Hippocampal formation (tissue), 2 donors: ENCODE results near the gene VWA5B1.
"Not testable (repeated sequence)": the region's sequence is repeated elsewhere in the genome, so short reads cannot be mapped to it uniquely, and the experiment has no call there.

ENCODE experiments used
- DNase-seq, 2 donors: peaks; one replicate each; lab custom pipeline; 2025; lab: John Stamatoyannopoulos, UW

The VWA5B1 gene

DNA sequence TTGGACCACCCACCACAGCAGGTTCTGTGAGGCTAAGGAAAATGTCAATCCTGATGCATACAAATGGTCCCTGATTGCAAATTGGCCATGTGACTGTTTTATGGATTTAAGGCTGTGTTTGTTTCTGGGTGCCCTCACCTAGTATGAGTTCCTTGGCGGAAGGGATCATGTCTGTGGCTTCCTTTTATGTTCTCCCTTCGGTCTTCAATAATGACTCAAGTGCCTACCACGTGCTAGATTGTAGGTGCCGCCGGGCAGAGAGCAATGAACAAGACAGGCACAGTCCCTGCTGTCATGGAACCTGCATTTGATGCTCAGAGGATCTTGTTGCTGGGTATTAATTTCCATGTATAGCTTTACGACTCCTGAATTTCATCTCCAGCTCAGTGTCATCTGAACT lies 9.8 kb upstream of the VWA5B1 start:
- DNase-seq = no peak

DNA sequence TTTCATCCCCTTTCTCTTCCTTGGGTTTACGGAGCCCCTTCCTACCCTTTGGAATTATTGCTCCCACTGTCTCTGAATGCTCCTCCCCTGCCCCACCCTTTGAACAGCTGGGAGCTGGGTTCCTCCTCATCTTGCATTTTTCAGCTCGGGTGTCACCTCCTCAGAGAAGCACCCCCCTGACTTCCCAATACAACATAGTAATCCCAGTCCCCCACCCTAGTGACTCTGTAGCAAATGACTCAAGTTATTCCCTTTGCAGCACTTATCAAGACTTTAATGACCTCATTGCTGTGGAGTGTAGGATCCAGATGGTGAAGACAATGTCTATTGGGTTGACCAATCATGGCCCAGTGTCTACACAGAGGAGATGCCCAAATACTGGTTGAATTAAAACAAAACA lies 8.9 kb upstream of the VWA5B1 start:
- no peak for DNase-seq

- DNase-seq = no peak
These were observed 8.1 kb upstream of the VWA5B1 start for GRCh38 chr1:20282533-20282932.

DNA sequence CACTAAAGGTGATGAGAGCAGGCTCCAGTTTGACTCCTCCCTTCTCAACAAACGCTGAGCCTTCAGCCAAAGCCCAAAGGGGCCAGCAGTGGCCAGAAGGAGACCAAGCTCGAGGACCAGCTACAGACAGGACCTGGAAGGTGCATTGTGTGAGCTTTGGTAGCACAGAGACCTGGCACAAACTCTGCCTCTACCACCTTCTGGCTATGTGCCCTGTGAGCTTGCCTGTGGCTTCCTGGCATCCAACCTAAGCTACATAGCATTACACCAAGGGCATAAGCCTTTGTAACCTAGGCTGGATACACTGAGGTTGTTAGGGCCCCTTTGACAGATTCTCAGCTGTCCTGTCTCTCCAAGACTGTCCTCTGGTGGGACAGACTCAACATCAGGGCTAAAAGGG lies 6.6 kb upstream of the VWA5B1 start:
- DNase-seq = no peak

GRCh38 chr1:20284625-20285024 lies 6.0 kb upstream of the VWA5B1 start:
- DNase-seq = no peak

DNA sequence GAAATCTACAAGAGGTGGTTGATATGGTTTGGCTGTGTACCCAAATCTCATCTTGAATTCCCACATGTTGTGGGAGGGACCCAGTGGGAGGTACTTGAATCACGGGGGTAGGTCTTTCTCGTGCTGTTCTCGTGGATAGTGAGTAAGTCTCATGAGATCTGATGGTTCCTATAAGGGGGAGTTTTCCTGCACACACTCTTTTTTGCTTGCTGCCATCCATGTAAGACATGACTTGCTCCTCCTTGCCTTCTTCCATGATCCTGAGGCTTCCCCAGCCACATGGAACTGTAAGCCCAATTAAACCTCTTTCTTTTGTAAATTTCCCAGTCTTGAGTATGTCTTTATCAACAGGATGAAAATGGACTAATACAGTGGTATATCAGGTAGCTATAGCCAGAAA lies 5.2 kb upstream of the VWA5B1 start:
- DNase-seq = no peak

DNA sequence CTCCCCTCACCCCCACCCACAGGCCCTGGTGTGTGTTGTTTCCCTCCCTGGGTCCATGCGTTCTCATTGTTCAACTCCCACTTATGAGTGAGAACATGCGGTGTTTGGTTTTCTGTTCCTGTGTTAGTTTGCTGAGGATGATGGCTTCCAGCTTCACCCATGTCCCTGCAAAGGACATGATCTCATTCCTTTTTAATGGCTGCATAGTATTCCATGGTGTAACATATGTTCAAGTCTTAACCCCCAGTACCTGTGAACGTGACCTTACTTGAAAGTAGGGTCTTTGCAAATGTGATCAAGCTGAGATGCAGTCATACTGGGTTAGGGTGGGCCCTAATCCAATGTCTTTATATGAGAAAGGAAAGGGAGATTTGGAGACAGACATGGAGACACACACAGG lies 3.0 kb upstream of the VWA5B1 start:
- not testable (repeated sequence) for DNase-seq

GRCh38 chr1:20291645-20292084 lies 990 bp downstream of the VWA5B1 start:
- DNase-seq = no peak

DNA sequence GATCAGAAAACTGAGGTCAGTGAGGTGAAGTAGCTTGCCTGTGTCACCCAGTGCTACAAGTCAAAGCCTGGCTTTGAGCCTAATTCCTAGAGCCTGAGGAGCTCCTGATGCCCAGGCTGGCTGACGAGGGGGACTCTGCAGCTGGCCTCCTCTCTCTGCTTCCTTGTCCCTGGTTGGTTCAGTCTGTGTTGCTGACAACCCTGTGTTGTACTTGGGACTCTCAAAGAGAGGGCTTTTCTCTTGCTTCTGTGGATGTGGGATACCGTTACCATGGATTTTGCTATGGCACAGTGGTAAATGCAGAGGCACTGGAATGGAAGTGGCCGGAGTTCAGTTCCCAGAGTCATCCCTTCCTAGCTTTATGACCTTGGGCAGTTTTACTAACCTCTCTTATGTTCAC lies 8.0 kb downstream of the VWA5B1 start:
- no peak for DNase-seq

DNA sequence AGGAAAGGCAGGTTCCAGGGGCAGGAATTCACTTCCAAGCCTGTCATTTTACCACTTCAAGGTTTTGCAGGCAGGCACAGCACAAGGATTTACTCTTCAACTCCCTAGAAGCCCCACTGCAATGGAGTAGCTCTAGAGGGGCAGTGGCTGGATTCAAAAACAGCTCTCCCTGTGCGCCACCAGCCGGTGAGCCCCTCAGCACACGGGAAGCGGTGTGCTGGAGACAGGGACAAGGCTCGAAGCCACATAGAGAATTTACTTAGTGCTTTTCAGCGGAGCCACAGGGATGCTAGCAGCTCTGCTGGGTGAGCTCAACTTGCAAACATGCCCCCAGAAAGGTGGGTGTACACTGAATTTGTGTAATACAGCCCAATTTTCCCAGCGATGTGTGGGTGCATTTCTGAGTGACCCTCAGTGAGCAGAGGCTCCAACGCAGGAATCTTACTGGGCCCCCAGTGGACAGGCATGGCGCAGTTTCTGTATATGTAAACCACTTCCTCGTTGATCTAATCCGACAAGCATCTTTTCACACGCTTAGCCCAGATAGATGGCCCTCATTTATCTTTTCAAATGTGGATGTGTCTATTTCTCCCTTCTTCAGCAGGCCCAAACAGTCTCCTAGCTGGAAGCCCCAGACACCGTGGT lies 10.9 kb downstream of the VWA5B1 start:
- DNase-seq = no peak

- no peak for DNase-seq
These were observed 11.4 kb downstream of the VWA5B1 start for GRCh38 chr1:20302108-20302471.

DNA sequence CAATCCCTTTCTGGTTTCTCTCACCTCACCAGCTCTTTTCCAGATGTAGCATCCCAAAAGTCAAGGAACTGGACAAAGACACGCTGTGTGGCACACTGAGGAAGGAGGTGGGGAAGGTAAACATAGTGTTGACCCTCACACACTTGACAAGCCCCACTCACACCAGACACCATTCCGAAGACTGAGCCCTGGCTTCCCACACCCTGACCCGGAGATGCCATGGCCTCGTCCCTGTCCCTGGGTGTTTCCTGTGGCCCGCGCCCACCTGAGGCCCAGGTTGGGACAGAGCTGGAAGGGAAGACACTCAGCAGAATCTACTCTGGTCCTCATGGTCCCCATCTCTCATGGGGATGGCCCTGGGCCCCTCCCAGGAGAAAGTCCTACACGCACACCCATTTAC lies 16.4 kb downstream of the VWA5B1 start:
- no peak for DNase-seq

DNA sequence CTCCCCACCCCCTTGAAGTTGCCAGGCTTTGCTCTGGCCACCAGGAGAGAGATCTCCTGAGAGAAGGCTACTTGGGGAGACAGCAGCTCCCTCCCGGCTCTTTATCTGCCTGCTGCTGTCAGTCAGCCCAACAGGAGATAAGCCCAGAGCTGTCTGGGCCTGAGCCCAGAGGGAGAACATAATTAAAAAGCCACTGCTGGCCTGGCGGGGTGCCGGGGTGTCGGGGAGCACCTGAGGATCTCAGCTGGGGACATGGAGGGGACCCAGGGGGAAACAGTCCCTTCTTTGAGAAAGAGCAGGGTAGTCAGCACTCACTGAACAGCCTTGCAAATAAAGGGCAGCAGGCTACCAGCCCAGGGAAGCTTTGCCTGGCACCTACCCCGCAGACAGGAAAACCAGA lies 17.9 kb downstream of the VWA5B1 start:
- no peak for DNase-seq

GRCh38 chr1:20311289-20311688 lies 20.6 kb downstream of the VWA5B1 start:
- DNase-seq = no peak

DNA sequence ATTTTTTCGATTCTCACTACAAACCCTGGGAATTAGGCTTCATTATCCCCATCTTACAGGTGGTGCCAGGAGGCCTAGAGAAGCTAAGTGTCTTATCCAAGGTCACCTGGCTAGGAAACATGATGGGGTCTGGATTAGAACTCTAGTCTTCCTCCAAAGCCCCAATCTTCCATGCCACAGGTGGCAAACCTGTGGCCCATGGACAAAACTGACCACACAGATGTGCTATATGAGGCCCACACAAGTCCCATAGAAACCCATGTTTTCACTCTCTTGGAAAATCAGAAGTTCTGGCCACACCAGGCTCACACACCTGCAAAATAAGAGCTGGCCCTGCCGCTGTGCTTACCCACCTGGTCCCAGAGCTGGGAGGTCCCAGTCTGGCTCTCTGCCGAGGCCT lies 21.6 kb downstream of the VWA5B1 start:
- no peak for DNase-seq

- no peak for DNase-seq
These were observed 22.1 kb downstream of the VWA5B1 start for GRCh38 chr1:20312818-20313217.

GRCh38 chr1:20317471-20317870 lies 26.8 kb downstream of the VWA5B1 start:
- DNase-seq = no peak

DNA sequence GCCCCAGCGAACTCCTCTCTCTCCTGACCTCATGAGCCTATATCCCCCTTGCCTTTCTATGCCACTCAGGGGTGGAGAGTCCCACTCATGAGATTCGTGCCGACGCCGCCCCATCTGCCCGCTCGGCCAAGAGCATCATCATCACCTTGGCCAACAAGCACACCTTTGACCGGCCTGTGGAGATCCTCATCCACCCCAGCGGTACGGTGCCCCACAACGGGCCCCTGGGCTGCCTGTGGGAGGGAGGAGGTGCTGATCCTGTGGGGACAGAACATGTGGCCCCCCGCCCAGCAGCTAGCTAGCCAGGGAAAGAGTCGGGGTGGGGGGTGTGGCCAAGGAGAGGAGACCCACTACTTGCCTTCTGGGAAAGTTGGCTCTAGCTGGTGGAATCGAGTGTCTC lies 27.8 kb downstream of the VWA5B1 start:
- no peak for DNase-seq

GRCh38 chr1:20318971-20319370 lies 28.3 kb downstream of the VWA5B1 start:
- DNase-seq = no peak

- no peak for DNase-seq
These were observed 29.0 kb downstream of the VWA5B1 start for GRCh38 chr1:20319456-20320220.

DNA sequence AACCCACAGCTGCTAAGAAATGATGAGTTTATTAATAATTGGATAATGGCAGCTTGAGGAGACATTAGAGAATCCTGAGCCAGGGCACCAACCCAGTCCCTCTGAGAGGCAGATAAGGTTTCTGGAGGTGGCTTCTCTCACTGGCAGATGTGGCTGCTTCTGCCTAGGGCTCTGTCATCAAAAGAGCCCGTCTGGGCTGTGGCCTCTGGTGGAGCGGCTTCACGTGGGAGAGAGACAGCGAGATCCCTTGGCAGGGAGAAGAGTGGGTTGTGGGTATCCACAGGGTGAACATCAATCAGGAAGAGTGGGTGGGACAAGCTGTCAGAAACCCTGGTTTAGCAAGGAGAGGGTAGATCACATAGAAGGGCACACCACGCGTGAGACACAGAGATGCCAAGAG lies 30.0 kb downstream of the VWA5B1 start:
- DNase-seq = no peak

- no peak for DNase-seq
These were observed 30.9 kb downstream of the VWA5B1 start for GRCh38 chr1:20321573-20321972.

DNA sequence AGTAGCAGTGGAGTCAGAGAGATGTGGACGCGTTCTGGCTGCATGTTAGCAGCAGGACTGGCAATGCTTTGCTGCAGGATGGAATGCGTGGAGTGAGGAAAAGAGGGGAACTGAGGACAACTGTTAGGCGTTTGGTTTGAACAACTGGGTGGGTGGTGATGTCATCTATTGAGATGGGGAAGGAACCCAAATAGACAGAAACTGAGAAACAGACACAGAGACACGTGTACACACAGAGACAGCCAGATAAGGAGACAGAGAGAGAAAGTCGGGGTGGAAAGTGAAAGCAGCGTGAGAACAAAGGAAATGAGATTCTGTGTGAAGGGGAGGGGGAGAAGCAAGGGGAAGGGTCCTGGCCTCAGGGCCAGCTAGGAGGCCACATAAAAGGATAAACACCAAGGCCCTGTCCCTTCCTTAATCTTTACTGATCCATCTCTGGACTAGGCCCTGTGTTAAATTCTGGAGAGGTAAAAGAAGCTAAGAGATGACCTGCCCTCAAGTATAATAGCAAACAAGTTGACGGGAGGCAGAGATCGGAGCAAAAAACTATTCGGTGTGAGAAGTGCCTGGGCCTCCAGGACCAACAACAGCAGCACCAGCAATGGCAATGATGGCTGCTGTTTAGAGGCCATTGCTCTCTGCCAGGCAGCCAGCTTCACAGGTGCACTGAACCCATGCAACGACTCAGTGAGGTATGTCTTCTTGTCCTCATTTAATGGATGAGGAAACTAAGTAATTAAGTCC lies 31.6 kb downstream of the VWA5B1 start:
- no peak for DNase-seq
